PC-9 (cell line): ENCODE results near the gene SLC38A1. TPM values are rescaled to one million over a fixed set of nuclear protein-coding genes. Genes with fewer than 3 reads are reported as not detected.

Experiments used
- BruUV-seq: library from RNA; stranded (reverse); fragments of 400-500 nt; replicated peaks from 2 replicates; lab custom pipeline; 2021; lab: Mats Ljungman, UMichigan
- CTCF ChIA-PET: fragments of 300-600 bp; sonication (Branson Sonifier 250); formaldehyde crosslinking; loops from one replicate; lab custom pipeline; 2022; ENCODE audit warnings: antibody characterized with exemption; lab: Charles Lee
- POLR2A ChIA-PET: fragments of 300-600 bp; sonication (Branson Sonifier 250); formaldehyde crosslinking; loops from one replicate; lab custom pipeline; 2022; ENCODE audit warnings: antibody characterized with exemption; ENCODE audit not compliant: unreplicated experiment; lab: Charles Lee
- DNase-seq, 2 experiments: peaks; one replicate each; pipeline versions ENCODE4 v3.0.0 to v3.0.0-alpha.2; 2015 to 2022; ENCODE audit warnings: mixed read lengths in 1 of 2
- H2AFZ ChIP-seq: fragments of 200-600 bp; sonication (generic); 2 replicates; pipeline ENCODE4 v1.8.1; 2017; ENCODE audit warnings: antibody characterized with exemption
- H3F3A ChIP-seq: fragments of 200-600 bp; sonication (generic); 2 replicates; pipeline ENCODE4 v1.8.1; 2017; ENCODE audit warnings: antibody characterized with exemption, mild to moderate bottlenecking, low read depth; ENCODE audit not compliant: insufficient read depth
- H3K27ac ChIP-seq: fragments of 200-600 bp; sonication (generic); 2 replicates; pipeline ENCODE4 v1.6.1; 2016; ENCODE audit warnings: mixed run types
- H3K27me3 ChIP-seq: fragments of 200-600 bp; sonication (generic); 2 replicates; pipeline ENCODE4 v1.6.1; 2016; ENCODE audit warnings: low read depth, mixed run types; ENCODE audit not compliant: insufficient read depth
- H3K36me3 ChIP-seq: fragments of 200-600 bp; sonication (generic); 2 replicates; pipeline ENCODE4 v1.6.1; 2016; ENCODE audit warnings: low read depth, mixed run types
- H3K4me1 ChIP-seq: fragments of 200-600 bp; sonication (generic); replicated peaks from 2 replicates; pipeline ENCODE4 v1.6.1; 2016; ENCODE audit warnings: mixed run types; ENCODE audit not compliant: insufficient read depth
- H3K4me2 ChIP-seq: fragments of 200-600 bp; sonication (generic); 2 replicates; pipeline ENCODE4 v1.6.1; 2017; ENCODE audit warnings: mixed run types
- H3K4me3 ChIP-seq: fragments of 200-600 bp; sonication (generic); 2 replicates; pipeline ENCODE4 v1.6.1; 2016; ENCODE audit warnings: mixed run types
- H3K79me2 ChIP-seq: fragments of 200-600 bp; sonication (generic); 2 replicates; pipeline ENCODE4 v1.6.1; 2017; ENCODE audit warnings: low read depth, mixed run types
- H3K9me2 ChIP-seq: fragments of 200-600 bp; sonication (generic); 2 replicates; pipeline ENCODE4 v1.8.1; 2017; ENCODE audit warnings: mild to moderate bottlenecking; ENCODE audit not compliant: insufficient read depth
- H3K9me3 ChIP-seq: fragments of 200-600 bp; sonication (generic); 2 replicates; pipeline ENCODE4 v1.8.1; 2016; ENCODE audit warnings: low read depth; ENCODE audit not compliant: insufficient read depth
- H4K20me1 ChIP-seq: fragments of 200-600 bp; sonication (generic); 2 replicates; pipeline ENCODE4 v1.8.1; 2017; ENCODE audit not compliant: insufficient read depth
- EZH2 ChIP-seq: fragments of 200-600 bp; sonication (generic); IDR thresholded peaks from 2 replicates; pipeline ENCODE4 v1.8.0; 2017; ENCODE audit warnings: antibody characterized with exemption, low read depth
- intact Hi-C: fragments of 100-400 bp; cut with micrococcal nuclease; formaldehyde crosslinking; loops from one replicate; pipeline ENCODE4 v1.10.0; 2022; ENCODE audit not compliant: unreplicated experiment
- total RNA-seq: library from RNA; stranded (reverse); gene quantifications from 2 replicates; pipeline ENCODE4 v1.2.3, GENCODE V29; 2021
- TF ChIP-seq, protein P1 (sequence below): fragments of 200-600 bp; sonication (generic); conservative IDR thresholded peaks from 2 replicates; pipeline ENCODE4 v1.6.1; 2017; ENCODE audit warnings: mixed run types, antibody characterized with exemption, mild to moderate bottlenecking, moderate library complexity

SLC38A1 gene
- total RNA-seq, 1 experiment from 2014 or later: 131 TPM

DNA sequence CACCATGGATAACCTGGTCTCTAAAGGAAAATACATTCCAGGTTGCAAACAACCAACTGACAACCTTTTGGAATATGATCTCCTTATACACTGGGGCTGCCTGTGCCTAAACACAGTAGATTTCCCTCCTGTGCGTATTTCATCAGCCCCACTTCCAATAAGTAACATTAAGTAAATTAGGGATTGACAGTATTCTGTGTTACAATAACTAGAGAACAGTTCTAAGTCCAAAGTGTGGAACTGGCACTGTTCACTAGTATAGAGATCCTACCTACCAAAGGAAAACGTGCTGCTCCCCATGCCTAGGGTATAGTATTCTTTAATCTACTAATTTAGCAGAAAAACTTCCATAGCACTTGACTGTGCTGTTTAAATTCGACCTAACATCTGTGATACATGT is 82.8 kb downstream of the SLC38A1 start:
- H3K36me3 ChIP-seq: 0 out of 2 replicates have a peak, but pooled peaks cover 4% of the 10 kb centered on the region
- intact Hi-C loops: no loop called here
- H3K27ac ChIP-seq: no peak overlapping the region
- DNase-seq: no peak
- no peaks in the 10 kb centered on the region for H3K27me3 ChIP-seq
- POLR2A ChIA-PET: no interaction called here
- peaks cover 60% of the 10 kb centered on the region for H3F3A ChIP-seq
- no peak overlapping the region for H3K4me2 ChIP-seq
- no peaks in the 10 kb centered on the region; the same call in 1 of the 2 replicates for H3K9me2 ChIP-seq
- BruUV-seq: no TSS peak
- peaks cover 6% of the 10 kb centered on the region for H3K9me3 ChIP-seq
- no peaks in the 10 kb centered on the region for H4K20me1 ChIP-seq
- CTCF ChIA-PET: no interaction called here
- H3K4me3 ChIP-seq: no peak overlapping the region
- no peaks in the 10 kb centered on the region for H3K79me2 ChIP-seq
- H2AFZ ChIP-seq: no peak overlapping the region
- H3K4me1 ChIP-seq: no peaks in the 10 kb centered on the region
- TF ChIP-seq, protein P1, sequence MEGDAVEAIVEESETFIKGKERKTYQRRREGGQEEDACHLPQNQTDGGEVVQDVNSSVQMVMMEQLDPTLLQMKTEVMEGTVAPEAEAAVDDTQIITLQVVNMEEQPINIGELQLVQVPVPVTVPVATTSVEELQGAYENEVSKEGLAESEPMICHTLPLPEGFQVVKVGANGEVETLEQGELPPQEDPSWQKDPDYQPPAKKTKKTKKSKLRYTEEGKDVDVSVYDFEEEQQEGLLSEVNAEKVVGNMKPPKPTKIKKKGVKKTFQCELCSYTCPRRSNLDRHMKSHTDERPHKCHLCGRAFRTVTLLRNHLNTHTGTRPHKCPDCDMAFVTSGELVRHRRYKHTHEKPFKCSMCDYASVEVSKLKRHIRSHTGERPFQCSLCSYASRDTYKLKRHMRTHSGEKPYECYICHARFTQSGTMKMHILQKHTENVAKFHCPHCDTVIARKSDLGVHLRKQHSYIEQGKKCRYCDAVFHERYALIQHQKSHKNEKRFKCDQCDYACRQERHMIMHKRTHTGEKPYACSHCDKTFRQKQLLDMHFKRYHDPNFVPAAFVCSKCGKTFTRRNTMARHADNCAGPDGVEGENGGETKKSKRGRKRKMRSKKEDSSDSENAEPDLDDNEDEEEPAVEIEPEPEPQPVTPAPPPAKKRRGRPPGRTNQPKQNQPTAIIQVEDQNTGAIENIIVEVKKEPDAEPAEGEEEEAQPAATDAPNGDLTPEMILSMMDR: no peak
- TF ChIP-seq EZH2: no peak

DNA sequence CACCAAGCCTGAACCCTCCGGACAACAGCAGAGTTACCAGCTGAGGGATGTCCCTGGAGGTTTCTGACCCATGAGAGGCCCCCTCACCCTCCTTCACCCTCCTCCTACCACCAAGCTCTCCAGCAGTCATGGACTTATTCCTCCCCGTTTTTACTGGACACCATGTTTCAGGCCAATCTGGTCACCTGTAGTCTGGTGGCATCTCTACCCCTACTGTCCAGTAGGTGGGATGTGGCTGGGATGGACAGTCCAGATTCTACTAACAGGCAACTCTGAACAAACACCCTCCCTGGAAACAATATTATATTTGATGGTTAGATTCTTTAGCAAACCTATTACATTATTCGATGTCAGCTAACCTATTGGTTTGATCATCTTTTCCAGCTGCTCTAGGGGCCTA is 83.2 kb downstream of the SLC38A1 start:
- ChIA-PET POLR2A (no interaction called here), CTCF (interaction anchor here (0.7 kb wide), 1 partner anchor 73 kb away, joined by 4 read pairs; no protein-coding TSS in a partner anchor)
- H4K20me1 ChIP-seq: no peaks in the 10 kb centered on the region
- H3K36me3 ChIP-seq: 0 out of 2 replicates have a peak, but pooled peaks cover 4% of the 10 kb centered on the region
- H3K79me2 ChIP-seq: no peaks in the 10 kb centered on the region
- no peaks in the 10 kb centered on the region for H3K27me3 ChIP-seq
- H3K4me2 ChIP-seq: no peak overlapping the region
- no peak overlapping the region for H2AFZ ChIP-seq
- no TSS peak for BruUV-seq
- DNase-seq: no peak
- peaks cover 2% of the 10 kb centered on the region; the same call in 1 of the 2 replicates for H3K9me3 ChIP-seq
- no peaks in the 10 kb centered on the region; the same call in 1 of the 2 replicates for H3K9me2 ChIP-seq
- no peak overlapping the region for H3K27ac ChIP-seq
- peaks cover 62% of the 10 kb centered on the region for H3F3A ChIP-seq
- H3K4me1 ChIP-seq: no peaks in the 10 kb centered on the region
- intact Hi-C loops: no loop called here
- TF ChIP-seq, protein P1: no peak
- TF ChIP-seq EZH2: no peak
- H3K4me3 ChIP-seq: no peak overlapping the region

DNA sequence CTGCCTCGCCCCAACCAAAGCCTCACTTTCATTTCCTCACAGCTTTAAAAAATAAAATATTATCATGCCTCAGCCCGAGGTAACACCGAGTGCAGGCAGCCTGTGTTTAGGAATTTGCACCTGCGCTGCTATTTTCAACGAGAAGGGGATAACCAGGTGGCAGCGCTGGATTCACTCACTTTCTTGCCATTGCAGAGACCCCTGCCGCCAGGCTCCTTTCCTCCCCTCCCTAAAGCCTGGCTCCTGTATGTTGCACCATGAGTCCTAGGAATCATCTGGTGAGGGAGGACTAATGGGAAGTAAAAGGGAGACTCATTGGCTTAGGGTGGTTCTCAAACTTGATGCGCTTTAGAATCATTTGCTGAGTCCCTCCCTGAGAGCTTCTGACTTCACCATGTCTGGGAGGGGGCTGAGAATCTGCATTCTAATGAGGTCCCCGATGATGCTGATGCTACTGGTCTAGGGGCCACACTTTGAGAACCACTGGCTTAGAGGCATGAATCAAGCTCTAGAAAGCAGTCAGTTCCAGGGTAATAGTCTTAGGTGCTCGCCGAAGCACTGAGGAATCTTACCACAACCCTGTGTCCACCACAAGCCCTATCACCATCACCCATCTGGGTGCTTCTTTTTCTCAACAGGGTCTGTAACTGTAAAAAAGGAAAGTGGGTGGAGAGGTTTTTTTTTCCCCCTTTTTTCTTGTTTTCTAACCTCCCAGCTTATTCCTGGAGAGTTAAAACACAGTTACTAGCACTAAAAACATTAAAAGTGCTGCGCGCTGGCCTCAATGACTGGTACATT is 83.8 kb downstream of the SLC38A1 start:
- no peak overlapping the region for H2AFZ ChIP-seq
- intact Hi-C loops: no loop called here
- no peak overlapping the region for H3K27ac ChIP-seq
- H3K36me3 ChIP-seq: 0 out of 2 replicates have a peak, but pooled peaks cover 3% of the 10 kb centered on the region
- H3F3A ChIP-seq: peaks cover 61% of the 10 kb centered on the region
- DNase-seq: no peak
- no peaks in the 10 kb centered on the region; the same call in 1 of the 2 replicates for H3K9me2 ChIP-seq
- no TSS peak for BruUV-seq
- no peaks in the 10 kb centered on the region for H3K9me3 ChIP-seq
- TF ChIP-seq, protein P1: no peak
- no peak for TF ChIP-seq EZH2
- H4K20me1 ChIP-seq: no peaks in the 10 kb centered on the region
- H3K27me3 ChIP-seq: no peaks in the 10 kb centered on the region
- no peaks in the 10 kb centered on the region for H3K79me2 ChIP-seq
- CTCF ChIA-PET: interaction anchor here (0.6 to 0.7 kb wide), 2 partner anchors 73 to 174 kb away, joined by 3 to 4 read pairs; no protein-coding TSS in a partner anchor
- no peaks in the 10 kb centered on the region for H3K4me1 ChIP-seq
- H3K4me3 ChIP-seq: no peak overlapping the region
- no peak overlapping the region for H3K4me2 ChIP-seq
- POLR2A ChIA-PET: no interaction called here
